H1 (cell line): ENCODE data around the gene NOP9.

ENCODE experiments used
- ATF3 ChIP-seq: IDR thresholded peaks from 2 replicates; pipeline ENCODE4 v1.6.1; 2011; ENCODE audit warnings: low read depth, mild to moderate bottlenecking, low read length; ENCODE audit not compliant: insufficient read depth
- JUN ChIP-seq: IDR thresholded peaks from 2 replicates; pipeline ENCODE4 v1.6.1; 2011; ENCODE audit warnings: low read depth, mild to moderate bottlenecking, improper control_type of control experiment, low read length
- JUND ChIP-seq: IDR thresholded peaks from 2 replicates; pipeline ENCODE4 v1.6.1; 2011; ENCODE audit warnings: mild to moderate bottlenecking, improper control_type of control experiment, low read length
- KDM1A ChIP-seq: fragments of 200-600, 300-600 bp; sonication (generic); IDR thresholded peaks from 2 replicates; pipeline ENCODE4 v1.7.1; 2016; ENCODE audit warnings: mild to moderate bottlenecking, low read length, borderline replicate concordance
- KDM5A ChIP-seq: fragments of 200-600 bp; IDR thresholded peaks from 2 replicates; pipeline ENCODE4 v1.7.1; 2012; ENCODE audit warnings: mild to moderate bottlenecking, low read length, inconsistent platforms, mixed read lengths
- POLR2A ChIP-seq, 2 experiments: IDR thresholded peaks; 1 replicate in 1 of 2; 2 replicates in 1 of 2; pipeline ENCODE4 v1.6.1; 2011; ENCODE audit warnings: low read depth in 2 of 2, low read length in 2 of 2, mild to moderate bottlenecking in 2 of 2; ENCODE audit errors: control extremely low read depth in 1 of 2
- RAD21 ChIP-seq, 2 experiments: IDR thresholded peaks in 1 of 2; conservative IDR thresholded peaks in 1 of 2; 2 replicates each; pipeline ENCODE4 v1.6.1; 2011; ENCODE audit warnings: low read depth in 2 of 2, low read length in 2 of 2, improper control_type of control experiment in 1 of 2, inconsistent platforms in 1 of 2, mild to moderate bottlenecking in 1 of 2, moderate library complexity in 1 of 2
- TAF1 ChIP-seq: IDR thresholded peaks from 2 replicates; pipeline ENCODE4 v1.6.1; 2011; ENCODE audit warnings: mild to moderate bottlenecking, low read depth, low read length
- TAF7 ChIP-seq: optimal IDR thresholded peaks from 2 replicates; pipeline ENCODE3; 2011; ENCODE audit warnings: low read depth, mild to moderate bottlenecking, inconsistent platforms, low read length, moderate library complexity, borderline replicate concordance
- USF2 ChIP-seq: IDR thresholded peaks from 2 replicates; pipeline ENCODE4 v1.6.1; 2011; ENCODE audit warnings: low read length, improper control_type of control experiment
- ZNF274 ChIP-seq: IDR thresholded peaks from 2 replicates; pipeline ENCODE4 v1.7.0; 2012; ENCODE audit warnings: low read length, borderline replicate concordance; ENCODE audit errors: extremely low read depth
- TF ChIP-seq, protein P1 (sequence below), 3 experiments: IDR thresholded peaks; 1 replicate in 2 of 3; 2 replicates in 1 of 3; pipeline versions ENCODE4 v1.5.1 to v1.6.1; 2011; ENCODE audit warnings: low read length in 3 of 3, mild to moderate bottlenecking in 3 of 3, inconsistent platforms in 2 of 3, low read depth in 1 of 3, moderate library complexity in 1 of 3; ENCODE audit not compliant: insufficient read depth in 1 of 3; ENCODE audit errors: control extremely low read depth in 1 of 3
- TF ChIP-seq, protein P2 (sequence below): IDR thresholded peaks from 2 replicates; pipeline ENCODE4 v1.6.1; 2012; ENCODE audit warnings: low read length, inconsistent platforms

- no peak for TF ChIP-seq KDM5A
- TF ChIP-seq, protein P1, sequence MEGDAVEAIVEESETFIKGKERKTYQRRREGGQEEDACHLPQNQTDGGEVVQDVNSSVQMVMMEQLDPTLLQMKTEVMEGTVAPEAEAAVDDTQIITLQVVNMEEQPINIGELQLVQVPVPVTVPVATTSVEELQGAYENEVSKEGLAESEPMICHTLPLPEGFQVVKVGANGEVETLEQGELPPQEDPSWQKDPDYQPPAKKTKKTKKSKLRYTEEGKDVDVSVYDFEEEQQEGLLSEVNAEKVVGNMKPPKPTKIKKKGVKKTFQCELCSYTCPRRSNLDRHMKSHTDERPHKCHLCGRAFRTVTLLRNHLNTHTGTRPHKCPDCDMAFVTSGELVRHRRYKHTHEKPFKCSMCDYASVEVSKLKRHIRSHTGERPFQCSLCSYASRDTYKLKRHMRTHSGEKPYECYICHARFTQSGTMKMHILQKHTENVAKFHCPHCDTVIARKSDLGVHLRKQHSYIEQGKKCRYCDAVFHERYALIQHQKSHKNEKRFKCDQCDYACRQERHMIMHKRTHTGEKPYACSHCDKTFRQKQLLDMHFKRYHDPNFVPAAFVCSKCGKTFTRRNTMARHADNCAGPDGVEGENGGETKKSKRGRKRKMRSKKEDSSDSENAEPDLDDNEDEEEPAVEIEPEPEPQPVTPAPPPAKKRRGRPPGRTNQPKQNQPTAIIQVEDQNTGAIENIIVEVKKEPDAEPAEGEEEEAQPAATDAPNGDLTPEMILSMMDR (IDR thresholded peaks at IDR 0.05; ENCODE audit: control extremely low read depth in 1 of 3, insufficient read depth in 1 of 3, low read depth in 1 of 3, low read length in 3 of 3) = no peak
- TF ChIP-seq POLR2A (IDR thresholded peaks at IDR 0.05; ENCODE audit: control extremely low read depth in 1 of 2, low read depth in 2 of 2, low read length in 2 of 2) = no peak
- no peak for TF ChIP-seq USF2
- TF ChIP-seq RAD21 (IDR thresholded peaks at IDR 0.05 in 1 of 2, conservative IDR thresholded peaks at IDR 0.05 in 1 of 2; ENCODE audit: low read depth in 2 of 2, low read length in 2 of 2) = no peak
- no peak for TF ChIP-seq KDM1A
- no peak for TF ChIP-seq TAF1
- no peak for TF ChIP-seq ATF3
- TF ChIP-seq JUND = no peak
- TF ChIP-seq, protein P2, sequence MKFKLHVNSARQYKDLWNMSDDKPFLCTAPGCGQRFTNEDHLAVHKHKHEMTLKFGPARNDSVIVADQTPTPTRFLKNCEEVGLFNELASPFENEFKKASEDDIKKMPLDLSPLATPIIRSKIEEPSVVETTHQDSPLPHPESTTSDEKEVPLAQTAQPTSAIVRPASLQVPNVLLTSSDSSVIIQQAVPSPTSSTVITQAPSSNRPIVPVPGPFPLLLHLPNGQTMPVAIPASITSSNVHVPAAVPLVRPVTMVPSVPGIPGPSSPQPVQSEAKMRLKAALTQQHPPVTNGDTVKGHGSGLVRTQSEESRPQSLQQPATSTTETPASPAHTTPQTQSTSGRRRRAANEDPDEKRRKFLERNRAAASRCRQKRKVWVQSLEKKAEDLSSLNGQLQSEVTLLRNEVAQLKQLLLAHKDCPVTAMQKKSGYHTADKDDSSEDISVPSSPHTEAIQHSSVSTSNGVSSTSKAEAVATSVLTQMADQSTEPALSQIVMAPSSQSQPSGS = no peak
- TF ChIP-seq TAF7 = no peak
- TF ChIP-seq ZNF274 = no peak
- TF ChIP-seq JUN = no peak
Observed at GRCh38 chr14:24298892-24299254, 777 bp upstream of the NOP9 start.
